Activated naive CD4-positive, alpha-beta T cell (primary cell): Measurements from ENCODE around the gene CCNH.

Source experiments
- DNase-seq, 4 experiments: peaks; one replicate each; lab custom pipeline; 2025; lab: John Stamatoyannopoulos, UW

CCNH gene

GRCh38 chr5:87360132-87360531 lies 52.6 kb downstream of the CCNH start:
- DNase-seq: no peak

DNA sequence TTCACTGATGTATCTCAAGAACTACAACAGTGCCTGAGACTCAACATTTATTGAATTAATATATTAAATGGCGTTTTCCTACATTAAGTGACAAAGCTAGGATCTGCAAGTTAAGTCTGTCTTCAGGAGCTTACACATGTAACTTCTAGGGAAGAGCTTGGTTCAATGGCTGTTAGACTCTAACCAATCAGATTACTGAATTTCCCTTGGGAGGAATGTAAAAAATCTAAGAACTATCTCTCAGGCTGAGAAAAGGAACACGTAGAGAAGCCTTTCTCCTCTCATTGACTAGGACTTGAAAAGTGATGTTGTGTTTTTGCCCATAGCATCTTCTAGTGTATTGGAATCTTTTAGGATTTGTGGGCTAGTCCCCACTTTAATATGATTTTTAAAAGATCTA lies 53.6 kb downstream of the CCNH start:
- DNase-seq: no peak

- no peak for DNase-seq
Observed at GRCh38 chr5:87354496-87354895, 58.2 kb downstream of the CCNH start.

DNA sequence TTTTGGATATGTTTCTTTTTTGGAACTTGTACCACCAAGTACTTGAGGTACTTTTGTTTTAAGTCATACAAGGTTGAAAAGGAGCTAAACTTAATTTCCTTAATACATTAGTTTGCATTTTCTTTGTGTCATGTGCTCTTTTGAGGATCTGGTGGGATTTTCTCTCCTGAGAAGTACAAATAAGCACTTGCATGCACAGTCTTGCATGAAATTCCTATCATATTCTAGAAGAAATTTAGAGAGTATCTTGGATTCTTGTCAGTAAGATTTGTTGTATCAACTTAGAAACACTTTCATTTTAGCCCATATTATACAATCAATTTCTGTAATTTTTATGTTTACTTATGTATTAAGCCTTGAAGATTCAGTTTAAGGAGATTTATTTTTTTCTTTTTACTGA lies 64.9 kb downstream of the CCNH start:
- DNase-seq: no peak

DNA sequence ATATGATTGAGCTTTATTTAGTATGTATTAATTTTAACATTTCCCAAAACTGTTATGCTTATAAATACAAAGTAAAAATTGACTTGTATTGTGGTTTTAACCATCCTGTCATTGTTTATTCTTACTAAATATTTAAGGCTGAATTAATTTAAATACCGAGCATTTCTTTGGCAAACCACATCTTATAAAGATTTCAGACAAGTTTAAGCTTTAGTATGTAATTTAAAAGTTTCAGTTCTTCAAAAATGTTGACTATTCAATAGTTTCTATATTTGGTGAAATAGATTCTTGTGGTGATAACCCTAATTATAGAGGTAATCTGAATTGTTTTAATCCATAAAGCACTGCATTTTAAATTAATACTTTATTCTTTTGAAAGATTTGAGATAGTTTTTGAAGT lies 65.5 kb downstream of the CCNH start:
- no peak for DNase-seq
